GM18858 (cell line): ENCODE data around the gene ZNF658.
"Not testable (repeated sequence)": the region's sequence is repeated elsewhere in the genome, so short reads cannot be mapped to it uniquely, and the experiment has no call there.

Source experiments
- ATAC-seq: cut with Tn5 transposase; IDR thresholded peaks from one replicate; pipeline ENCODE4 v1.9.1; 2021; ENCODE audit not compliant: unreplicated experiment

The ZNF658 gene

DNA sequence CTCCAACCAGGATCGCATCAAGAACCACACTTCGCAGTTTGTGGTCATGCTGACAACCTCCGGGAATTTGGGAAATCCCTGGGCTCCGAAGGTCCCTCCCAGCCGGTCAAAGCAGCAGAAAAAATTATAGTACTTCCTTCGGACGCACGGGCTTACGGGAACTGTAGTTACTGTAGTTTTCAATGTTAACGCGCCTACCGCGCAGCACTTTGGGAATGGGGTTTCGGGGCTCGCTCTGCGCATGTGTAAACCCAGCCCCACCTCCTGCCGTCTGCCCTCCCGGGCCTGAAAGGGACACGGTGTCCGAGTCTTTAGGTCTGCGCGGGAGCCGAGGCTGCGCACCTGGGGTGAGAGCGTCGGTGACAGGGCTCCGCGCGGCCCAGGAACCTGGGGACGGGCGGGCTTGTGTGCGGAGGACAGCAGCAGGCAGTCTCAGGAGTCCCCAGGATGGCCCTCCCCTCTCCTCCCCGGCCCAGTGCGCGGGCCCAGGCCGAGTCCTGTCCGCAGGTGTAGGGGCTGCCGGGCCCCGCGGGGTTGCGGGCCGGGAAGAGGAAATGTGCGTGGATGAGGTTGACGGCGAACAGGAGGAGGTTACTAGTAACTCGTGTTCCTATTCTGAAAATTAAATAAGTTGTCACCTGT is at the start of gene ZNF658:
ZNF658 (plus strand) TSS at position 236 of the 642 bp plus-strand sequence. CDS start 2,837 bp downstream, outside the sequence.
- peak; percentile 96 for ATAC-seq

DNA sequence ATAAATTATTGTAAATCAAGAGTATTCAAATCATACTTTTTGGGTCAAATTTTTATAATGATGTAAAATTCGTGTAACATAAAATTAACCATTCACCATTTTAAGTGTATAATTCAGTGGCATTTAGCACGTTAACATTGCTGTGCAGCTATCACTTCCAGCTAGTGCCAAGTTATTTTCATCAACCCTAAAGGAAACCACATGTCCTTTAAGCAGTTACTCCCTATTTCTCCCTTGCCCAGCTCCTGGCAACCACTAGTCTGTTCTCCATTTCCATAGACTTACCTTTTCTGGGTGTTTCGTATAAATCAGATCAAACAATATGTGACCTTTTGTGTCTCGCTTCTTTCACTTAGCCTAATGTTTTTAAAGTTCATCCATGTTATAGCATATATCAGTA is 38.8 kb upstream of the ZNF658 start:
- not testable (repeated sequence) for ATAC-seq

GRCh38 chr9:66868660-66869059 is 31.9 kb upstream of the ZNF658 start:
- ATAC-seq = not testable (repeated sequence)

DNA sequence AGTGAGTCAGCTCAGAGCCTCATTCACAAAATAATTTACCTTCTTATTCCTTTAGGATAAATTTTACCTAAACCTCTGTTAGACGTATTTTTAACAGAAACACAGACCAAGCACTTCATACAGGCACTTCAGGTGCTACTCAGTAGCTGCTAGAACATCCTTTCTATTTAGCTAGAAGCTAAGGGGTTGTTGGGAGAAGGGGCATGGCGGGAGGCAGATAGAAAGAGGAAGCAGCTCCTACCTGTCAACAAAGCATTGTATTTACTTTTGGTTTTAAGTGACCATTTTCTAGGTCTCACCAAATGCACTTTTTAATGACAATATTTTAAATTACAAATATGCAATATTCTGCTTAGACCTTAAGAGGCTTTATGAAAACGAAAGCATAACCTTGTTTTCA is 19.9 kb upstream of the ZNF658 start:
- ATAC-seq = not testable (repeated sequence)

DNA sequence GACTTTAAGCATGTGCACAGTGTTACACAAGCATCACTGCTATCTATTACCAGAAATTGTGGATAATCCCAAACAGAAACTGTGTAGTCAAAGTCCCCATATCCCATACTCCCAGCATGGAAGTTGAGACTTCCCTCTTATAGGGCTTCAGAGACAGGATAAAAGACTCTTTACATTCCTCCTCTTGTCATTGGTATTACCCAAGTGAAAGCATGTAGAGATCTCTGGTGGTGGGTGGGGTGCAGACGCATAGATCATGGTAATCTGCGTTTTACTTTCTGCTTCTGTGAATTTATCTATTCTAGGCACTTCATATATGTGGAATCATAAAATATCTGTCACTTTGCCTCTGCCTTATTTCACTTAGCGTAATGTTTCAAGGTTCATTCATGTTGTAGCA is 18.7 kb upstream of the ZNF658 start:
- not testable (repeated sequence) for ATAC-seq

GRCh38 chr9:66890334-66890733 is 10.2 kb upstream of the ZNF658 start:
- ATAC-seq = peak; percentile 90

DNA sequence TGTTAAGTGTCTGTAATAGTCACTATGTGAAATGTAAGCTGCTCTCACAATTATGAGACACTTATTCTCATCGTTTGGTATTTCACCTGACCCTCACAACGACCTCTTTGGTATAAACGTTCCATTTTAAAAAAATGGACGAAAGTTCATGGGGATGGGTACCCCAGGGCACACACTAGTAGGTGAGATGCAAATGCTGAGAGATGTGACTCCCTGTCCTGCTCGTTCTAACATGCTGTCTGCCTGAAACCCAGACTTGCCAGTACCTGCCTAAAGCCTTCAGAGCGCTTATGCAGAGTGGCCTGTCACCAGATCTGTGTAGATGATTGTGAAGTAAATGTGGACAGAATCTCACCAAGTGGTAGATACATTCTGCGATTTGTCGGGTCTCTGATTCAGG is 616 bp downstream of the ZNF658 start:
- ATAC-seq = peak; percentile 7

- ATAC-seq = not testable (repeated sequence)
Measured at GRCh38 chr9:66909560-66909959, 9.0 kb downstream of the ZNF658 start.

DNA sequence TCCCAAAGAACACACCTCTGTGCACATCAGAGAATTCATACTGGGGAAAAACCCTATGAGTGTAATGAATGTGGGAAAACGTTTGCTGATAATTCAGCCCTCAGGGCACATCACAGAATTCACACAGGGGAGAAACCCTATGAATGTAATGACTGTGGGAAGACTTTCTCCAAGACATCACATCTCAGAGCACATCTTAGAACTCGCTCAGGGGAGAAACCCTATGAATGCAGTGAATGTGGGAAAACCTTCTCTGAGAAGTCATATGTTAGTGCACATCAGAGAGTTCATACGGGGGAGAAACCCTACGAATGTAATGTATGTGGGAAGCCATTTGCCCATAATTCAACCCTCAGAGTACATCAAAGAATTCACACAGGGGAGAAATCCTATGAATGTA is 19.5 kb downstream of the ZNF658 start:
- not testable (repeated sequence) for ATAC-seq

DNA sequence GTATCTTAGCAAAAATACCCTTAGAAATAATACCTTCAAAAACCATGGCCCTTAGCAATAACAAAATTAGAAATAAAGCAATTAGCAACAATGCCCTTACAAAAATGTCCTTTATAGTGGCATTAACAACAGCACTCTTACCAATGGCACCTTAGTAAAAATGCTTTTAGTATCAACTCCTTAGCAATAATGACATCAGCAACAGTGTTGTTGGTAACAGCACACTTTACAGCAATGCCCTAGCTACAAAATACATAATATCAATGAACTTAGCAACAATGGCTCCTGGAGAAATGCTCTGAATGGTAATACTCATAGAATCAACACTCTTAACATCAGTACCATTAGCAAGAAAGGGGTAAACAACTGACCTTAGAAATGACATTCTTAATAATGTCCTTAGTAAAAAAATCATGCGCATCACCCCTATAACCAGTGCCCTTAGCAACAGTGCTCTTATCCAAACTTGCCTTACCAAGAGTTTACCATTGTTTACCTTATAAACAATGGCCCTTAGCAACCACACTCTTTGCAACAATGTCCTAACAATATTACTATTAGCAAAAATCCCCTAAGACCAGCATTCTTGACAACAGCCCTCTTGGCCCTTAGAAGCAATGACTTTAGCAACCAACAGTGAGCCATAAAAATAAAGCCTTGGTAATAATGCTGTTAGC is 35.8 kb downstream of the ZNF658 start:
- not testable (repeated sequence) for ATAC-seq

GRCh38 chr9:66937662-66938061 is 37.1 kb downstream of the ZNF658 start:
- ATAC-seq = not testable (repeated sequence)

- ATAC-seq = not testable (repeated sequence)
Measured at GRCh38 chr9:66938322-66938721, 37.8 kb downstream of the ZNF658 start.

DNA sequence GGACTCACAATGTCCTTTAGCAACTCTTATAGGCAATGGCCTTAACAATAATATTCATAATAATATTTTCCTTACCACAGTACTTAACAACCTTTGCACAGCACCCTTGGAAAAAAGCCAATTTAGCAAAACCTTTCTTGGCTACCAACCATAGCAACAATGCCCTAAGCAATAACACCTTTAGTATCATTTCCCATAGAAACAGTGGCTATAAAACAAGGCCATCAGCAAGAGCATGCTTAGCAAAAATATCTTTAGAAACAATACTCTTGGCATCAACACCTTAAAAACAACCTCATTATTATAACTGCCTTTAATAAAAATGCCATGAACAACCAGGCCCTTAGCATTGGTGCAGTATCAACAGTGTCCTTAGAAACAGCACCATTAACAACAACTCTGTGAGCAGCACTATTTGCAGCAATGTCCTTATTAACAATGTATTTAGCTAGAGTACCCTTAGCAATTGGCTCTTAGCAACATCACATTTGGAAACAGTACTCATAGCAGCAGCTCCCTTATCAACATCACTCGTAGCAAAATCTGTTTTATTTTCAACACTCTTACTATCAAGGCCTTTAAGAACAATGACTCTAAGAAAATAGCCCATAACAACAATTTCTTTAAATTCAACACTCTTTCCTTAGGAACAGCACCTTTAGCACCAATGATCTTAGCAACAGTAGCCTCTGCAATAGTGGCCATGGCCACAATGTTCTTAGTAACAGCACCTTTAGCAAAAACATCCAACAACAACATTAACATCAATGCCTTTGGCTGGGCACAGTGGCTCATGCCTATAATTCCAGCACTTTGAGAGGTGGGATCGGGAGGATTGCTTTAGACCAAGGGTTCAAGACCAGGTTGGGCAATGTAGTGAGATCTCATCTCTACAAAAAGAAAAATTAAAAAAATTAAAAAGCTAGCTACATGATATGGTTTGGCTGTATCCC is 39.6 kb downstream of the ZNF658 start:
- ATAC-seq = not testable (repeated sequence)

GRCh38 chr9:66942400-66943155 is 42.1 kb downstream of the ZNF658 start:
- not testable (repeated sequence) for ATAC-seq

DNA sequence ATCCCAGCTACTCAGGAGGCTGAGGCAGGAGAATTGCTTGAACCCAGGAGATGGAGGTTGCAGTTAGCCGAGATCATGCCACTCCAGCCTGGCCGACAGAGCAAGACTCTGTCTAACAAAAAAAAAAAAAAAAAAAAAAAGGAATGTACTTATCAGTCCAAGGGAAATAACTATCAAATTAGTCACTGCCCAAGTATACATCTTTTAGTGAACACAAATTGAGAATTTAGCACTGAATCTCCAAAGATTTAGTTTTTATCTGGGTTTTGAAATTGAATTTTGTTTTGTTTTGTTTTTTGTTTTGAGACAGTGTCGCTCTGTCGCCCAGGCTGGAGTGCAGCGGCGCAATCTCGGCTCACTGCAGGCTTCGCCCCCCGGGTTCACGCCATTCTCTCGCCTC is 52.1 kb downstream of the ZNF658 start:
- not testable (repeated sequence) for ATAC-seq
